Astrocyte of the cerebellum (primary cell): ENCODE results near the gene RHOA.
"Not testable (repeated sequence)": the region's sequence is repeated elsewhere in the genome, so short reads cannot be mapped to it uniquely, and the experiment has no call there.

Experiments
- DNase-seq: peaks from one replicate; pipeline ENCODE4 v3.0.0-alpha.2; 2011; ENCODE audit warnings: low read depth
- H3K4me3 ChIP-seq: 2 replicates; pipeline ENCODE4 v1.5.1; 2011; ENCODE audit warnings: mild to moderate bottlenecking, low read depth, low read length, moderate library complexity
- CTCF ChIP-seq: IDR thresholded peaks from 2 replicates; pipeline ENCODE4 v1.5.1; 2012; ENCODE audit warnings: low read length, low read depth, moderate library complexity, mild to moderate bottlenecking; ENCODE audit errors: missing control alignments
- in situ Hi-C: cut with HindIII; loops from 2 replicates; pipeline ENCODE4 v1.10.0; 2017; ENCODE audit warnings: low sequenced_read_pairs

Gene RHOA

GRCh38 chr3:49333091-49333490, 78.7 kb downstream of the RHOA start:
- no peak for TF ChIP-seq CTCF
- no peak overlapping the region for H3K4me3 ChIP-seq
- in situ Hi-C loops: no loop called here
- no peak for DNase-seq

DNA sequence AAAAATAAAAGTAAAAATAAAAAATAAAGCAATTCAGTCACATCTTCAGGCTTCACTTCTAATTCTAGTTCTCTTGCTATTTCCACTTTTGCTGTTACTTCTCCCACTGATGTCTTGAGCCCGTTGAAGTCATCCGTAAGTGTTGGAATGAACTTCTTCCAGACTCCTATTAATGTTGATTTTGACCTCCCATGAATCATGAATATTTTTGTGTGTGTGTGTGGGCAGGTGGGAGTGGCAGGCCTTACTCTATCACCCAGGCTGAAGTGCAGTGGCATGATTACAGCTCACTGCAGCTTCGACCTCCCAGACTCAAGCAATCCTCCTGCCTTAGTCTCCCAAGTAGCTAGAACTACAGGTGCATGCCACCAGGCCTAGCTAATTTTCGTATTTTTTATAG, 82.6 kb downstream of the RHOA start:
- TF ChIP-seq CTCF: no peak
- no peak overlapping the region for H3K4me3 ChIP-seq
- in situ Hi-C loops: no loop called here
- DNase-seq: no peak

- H3K4me3 ChIP-seq, DNase-seq, in situ Hi-C loops: not testable (repeated sequence)
Observed at GRCh38 chr3:49328350-49328749, 83.4 kb downstream of the RHOA start.

DNA sequence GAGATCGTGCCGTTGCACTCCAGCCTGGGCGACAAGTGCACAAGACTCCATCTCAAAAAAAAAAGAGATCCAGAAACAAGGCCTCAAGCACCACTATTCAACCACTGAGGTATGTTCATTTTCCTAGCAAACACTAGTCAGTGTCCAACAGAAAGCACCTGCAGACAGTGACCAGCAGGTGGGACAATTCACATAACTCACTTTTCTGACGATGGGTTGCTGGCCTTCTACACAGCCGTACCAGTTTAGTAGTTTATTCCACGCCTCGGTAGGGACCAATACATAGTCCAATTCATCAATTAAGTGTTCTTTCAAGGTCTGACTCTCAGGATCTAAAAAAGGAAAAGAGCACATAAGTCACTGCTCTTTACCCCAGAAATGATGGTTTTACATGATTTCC, 84.3 kb downstream of the RHOA start:
- H3K4me3 ChIP-seq: no peak overlapping the region
- DNase-seq: no peak
- in situ Hi-C loops: no loop called here
- TF ChIP-seq CTCF: peak; percentile 35

- in situ Hi-C loops: no loop called here
- no peak for DNase-seq
- no peak for TF ChIP-seq CTCF
- no peak overlapping the region for H3K4me3 ChIP-seq
Observed at GRCh38 chr3:49324768-49325167, 87.0 kb downstream of the RHOA start.

DNA sequence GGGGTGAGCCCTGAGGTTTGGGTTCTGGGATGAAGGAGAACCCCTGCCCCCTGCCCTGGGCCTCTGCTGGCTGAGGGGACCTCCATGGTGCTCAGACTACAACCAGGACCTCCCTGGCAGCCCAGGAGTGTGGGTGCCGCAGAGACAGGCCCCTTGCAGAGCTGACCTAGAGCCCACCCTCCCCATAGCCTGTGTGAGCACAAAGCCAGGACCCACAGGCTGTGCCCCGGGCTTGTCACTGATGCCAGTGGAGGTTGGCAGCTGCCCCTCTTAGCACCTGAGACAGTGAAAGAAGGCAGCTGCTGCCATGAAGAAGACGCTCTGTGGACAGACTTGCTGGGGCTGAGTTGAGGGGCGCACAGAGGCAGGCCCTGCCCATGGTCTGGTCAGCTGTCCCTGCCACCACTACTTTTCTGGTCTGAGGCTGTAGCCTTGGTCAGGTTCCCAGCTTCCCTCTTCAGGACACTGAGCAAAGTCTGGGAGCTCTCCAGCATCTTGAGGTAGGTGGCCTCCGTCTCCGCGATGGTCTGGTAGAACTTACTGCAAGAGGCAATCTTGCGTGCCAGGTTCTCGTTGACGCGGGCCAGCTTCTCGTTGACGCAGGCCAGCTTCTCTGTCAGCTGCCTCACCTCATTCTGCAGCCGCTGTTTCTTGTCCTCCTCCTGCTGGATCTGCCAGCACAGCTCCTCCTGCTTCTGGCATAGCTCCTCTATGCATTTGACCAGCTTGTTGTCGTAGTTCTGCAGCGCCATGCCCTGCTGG, 94.9 kb downstream of the RHOA start:
- no peak overlapping the region for H3K4me3 ChIP-seq
- DNase-seq: no peak
- no peak for TF ChIP-seq CTCF
- in situ Hi-C loops: no loop called here

DNA sequence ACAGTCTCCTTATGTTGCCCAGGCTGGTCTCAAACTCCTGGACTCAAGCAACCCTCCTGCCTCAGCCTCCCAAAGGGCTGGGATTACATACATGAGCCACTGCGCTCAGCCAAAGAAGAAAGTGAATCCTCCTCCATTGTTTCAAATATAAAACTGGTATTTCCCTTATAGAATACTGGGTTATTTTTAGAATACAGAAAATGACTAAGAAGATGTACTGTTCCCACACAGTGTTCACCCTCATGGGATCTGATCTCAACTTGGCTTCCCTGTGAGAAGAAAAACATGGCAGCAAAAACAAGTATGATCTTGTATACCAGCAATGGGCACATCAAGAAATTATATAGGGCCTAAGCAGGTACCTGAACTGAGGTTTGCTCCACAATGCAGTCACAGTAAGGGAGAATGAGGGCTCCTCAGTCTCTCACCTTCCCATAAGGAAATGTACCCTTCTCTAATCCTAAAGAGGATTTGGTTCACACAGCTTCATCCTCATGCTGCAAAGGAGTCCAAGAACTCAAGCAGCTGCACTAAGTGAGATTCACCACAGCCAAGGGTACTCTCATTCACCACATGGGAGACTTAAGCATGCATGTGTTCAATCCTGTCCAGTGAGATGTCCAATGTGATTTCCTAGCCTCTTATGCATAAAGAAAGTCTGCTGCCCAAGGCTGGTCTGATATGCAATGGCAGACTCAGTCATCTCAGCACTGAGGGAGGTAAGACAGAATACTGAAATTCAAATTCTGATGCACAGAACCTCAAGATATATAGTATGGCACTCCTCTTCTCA, 97.7 kb downstream of the RHOA start:
- DNase-seq: no peak
- in situ Hi-C loops: no loop called here
- no peak for TF ChIP-seq CTCF
- no peak overlapping the region for H3K4me3 ChIP-seq
